B cell (primary cell): ENCODE measurements around the gene AREG. TPM values are rescaled to one million over a fixed set of nuclear protein-coding genes. Genes with fewer than 3 reads are reported as not detected.

Source experiments
- ATAC-seq: fragments of 200-7000 bp; cut with Tn5 transposase; one replicate; pipeline ENCODE4 v1.10.0; 2021; ENCODE audit warnings: low read depth, mild to moderate bottlenecking, moderate number of reproducible peaks, moderate library complexity
- CTCF ChIA-PET: fragments of 350-600 bp; sonication (Branson Sonifier 250); formaldehyde crosslinking; loops from one replicate; lab custom pipeline; 2021; ENCODE audit warnings: antibody characterized with exemption, inconsistent platforms; lab: Charles Lee
- POLR2A ChIA-PET: fragments of 350-600 bp; sonication (Branson Sonifier 250); formaldehyde crosslinking; loops from one replicate; lab custom pipeline; 2021; ENCODE audit warnings: antibody characterized with exemption; lab: Charles Lee
- DNase-seq: peaks from one replicate; pipeline ENCODE4 v3.0.0; 2013
- H2AFZ ChIP-seq: 2 replicates; pipeline ENCODE4 v1.6.1; 2012; ENCODE audit warnings: mild to moderate bottlenecking, low read depth, low read length; ENCODE audit not compliant: insufficient read depth, poor library complexity, severe bottlenecking
- H3K27ac ChIP-seq, 2 donors: 1 replicate in 1 of 2; 2 replicates in 1 of 2; pipeline ENCODE4 v1.5.1; 2012 to 2013; ENCODE audit warnings: low read length in 2 of 2, mild to moderate bottlenecking in 2 of 2, moderate library complexity in 1 of 2
- H3K27me3 ChIP-seq, 4 experiments: fragments of 200-600 bp in 1 of 4; sonication (generic) in 1 of 4; replicated peaks in 1 of 4; 1 replicate in 2 of 4; 2 replicates in 2 of 4; pipeline versions ENCODE4 v1.6.1 to v1.7.0; 2013 to 2016; ENCODE audit warnings: low read length in 3 of 4, mild to moderate bottlenecking in 2 of 4, mixed read lengths in 1 of 4, moderate library complexity in 1 of 4; ENCODE audit not compliant: insufficient read depth in 4 of 4, control insufficient read depth in 3 of 4; ENCODE audit errors: control extremely low read depth in 1 of 4
- H3K36me3 ChIP-seq, 2 experiments: replicated peaks in 1 of 2; 1 replicate in 1 of 2; 2 replicates in 1 of 2; pipeline versions ENCODE4 v1.6.1 to v1.7.1; 2013; ENCODE audit warnings: low read length in 1 of 2; ENCODE audit not compliant: insufficient read depth in 2 of 2, control insufficient read depth in 1 of 2; ENCODE audit errors: control extremely low read depth in 1 of 2, extremely low read depth in 1 of 2
- H3K4me1 ChIP-seq, 2 donors: fragments of 200-600 bp in 1 of 2; sonication (generic) in 1 of 2; 1 replicate in 1 of 2; 2 replicates in 1 of 2; pipeline versions ENCODE4 v1.5.1 to v1.6.1; 2013 to 2017; ENCODE audit warnings: low read length in 2 of 2; ENCODE audit not compliant: control insufficient read depth in 2 of 2, insufficient read depth in 2 of 2
- H3K4me2 ChIP-seq: replicated peaks from 2 replicates; pipeline ENCODE3; 2012; ENCODE audit warnings: mild to moderate bottlenecking, low read depth, low read length; ENCODE audit not compliant: poor library complexity, severe bottlenecking
- H3K4me3 ChIP-seq, 5 experiments: fragments of 200-600 bp in 1 of 5; sonication (generic) in 1 of 5; 1 replicate in 3 of 5; 2 replicates in 2 of 5; pipeline versions ENCODE4 v1.5.1 to v1.7.0; 2011 to 2016; ENCODE audit warnings: low read length in 4 of 5, mild to moderate bottlenecking in 4 of 5, low read depth in 2 of 5, control low read depth in 1 of 5, moderate library complexity in 1 of 5; ENCODE audit not compliant: insufficient read depth in 1 of 5; ENCODE audit errors: control extremely low read depth in 1 of 5, extremely low read depth in 1 of 5
- H3K79me2 ChIP-seq: fragments of 200-600 bp; sonication (generic); one replicate; pipeline ENCODE4 v1.6.0; 2016; ENCODE audit warnings: low read length; ENCODE audit not compliant: control insufficient read depth, insufficient read depth
- H3K9ac ChIP-seq: fragments of 200-600 bp; sonication (generic); 2 replicates; pipeline ENCODE4 v1.6.1; 2017; ENCODE audit warnings: mild to moderate bottlenecking, low read length, moderate library complexity
- H3K9me3 ChIP-seq, 3 donors: one replicate each; pipeline versions ENCODE4 v1.6.1 to v1.7.1; 2013; ENCODE audit warnings: low read length in 2 of 3; ENCODE audit not compliant: control insufficient read depth in 2 of 3, insufficient read depth in 1 of 3; ENCODE audit errors: control extremely low read depth in 1 of 3
- H4K20me1 ChIP-seq: 2 replicates; pipeline ENCODE4 v1.6.0; 2012; ENCODE audit warnings: mild to moderate bottlenecking, low read length; ENCODE audit not compliant: insufficient read depth, control insufficient read depth, poor library complexity, severe bottlenecking
- H3K27ac Mint-ChIP-seq: one replicate; pipeline ENCODE4 v1.8.0; 2021; ENCODE audit warnings: mixed read lengths
- H3K27me3 Mint-ChIP-seq: one replicate; pipeline ENCODE4 v1.8.0; 2021; ENCODE audit warnings: mixed read lengths
- H3K4me1 Mint-ChIP-seq: one replicate; pipeline ENCODE4 v1.8.0; 2021; ENCODE audit warnings: mixed read lengths
- H3K4me3 Mint-ChIP-seq: one replicate; pipeline ENCODE4 v1.8.0; 2021; ENCODE audit warnings: mixed read lengths
- H3K9me3 Mint-ChIP-seq: one replicate; pipeline ENCODE4 v1.8.0; 2022; ENCODE audit warnings: mixed read lengths; ENCODE audit not compliant: insufficient read depth
- CTCF ChIP-seq: fragments of 200-600 bp; IDR thresholded peaks from one replicate; pipeline ENCODE4 v1.8.0; 2022; ENCODE audit warnings: antibody characterized with exemption, mild to moderate bottlenecking
- EZH2 ChIP-seq: IDR thresholded peaks from 2 replicates; pipeline ENCODE4 v1.6.1; 2012; ENCODE audit warnings: borderline replicate concordance, low read depth, mild to moderate bottlenecking, moderate library complexity, low read length; ENCODE audit not compliant: insufficient read depth, poor library complexity, severe bottlenecking
- WGBS: methylation state at CpG from one replicate; pipeline ENCODE4 v1.1.5; 2013; ENCODE audit warnings: missing lambda C conversion rate; ENCODE audit not compliant: insufficient coverage; 5-methylcytosine and 5-hydroxymethylcytosine counted together
- intact Hi-C: fragments of 100-400 bp; cut with micrococcal nuclease; formaldehyde crosslinking; loops from one replicate; pipeline ENCODE4 v1.10.0; 2022
- polyA plus RNA-seq: library from polyadenylated mRNA; depleted of rRNA; stranded (reverse); fragments of >200 nt; gene quantifications from 2 replicates; pipeline ENCODE4 v1.2.3, GENCODE V29; 2012
- total RNA-seq, 2 donors: library from RNA; stranded (reverse); fragments of 120-200 nt in 1 of 2; gene quantifications; 1 replicate in 1 of 2; 2 replicates in 1 of 2; pipeline versions ENCODE4 v1.2.3 to v1.2.4, GENCODE V29; 2013 to 2022

Gene AREG
- total and polyA plus RNA-seq, 2 donors (not counting 1 experiment from before 2014, with no cell fraction given) = 4.6 to 47.1 TPM

GRCh38 chr4:74479009-74479408 is 34.1 kb downstream of the AREG start:
- H3K36me3 ChIP-seq = no peaks in the 10 kb centered on the region
- no peak for TF ChIP-seq CTCF
- no peak for TF ChIP-seq EZH2
- H3K9me3 ChIP-seq = no peaks in the 10 kb centered on the region
- no peak overlapping the region for H2AFZ ChIP-seq
- DNase-seq (no peak), ATAC-seq (no peak)
- no peak overlapping the region for H3K4me2 ChIP-seq
- Mint-ChIP-seq H3K4me1 (peaks cover 1% of the 10 kb centered on the region), H3K27ac (no peak overlapping the region), H3K4me3 (no peak overlapping the region), H3K27me3 (peaks cover 36% of the 10 kb centered on the region), H3K9me3 (no peaks in the 10 kb centered on the region)
- no peak overlapping the region for H3K27ac ChIP-seq
- CTCF ChIA-PET = no interaction called here
- no peak overlapping the region for H3K9ac ChIP-seq
- H3K4me3 ChIP-seq = no peak overlapping the region
- intact Hi-C loops = no loop called here
- peaks cover 0 to 7% (median 2%) of the 10 kb centered on the region in 4 experiments for H3K27me3 ChIP-seq
- POLR2A ChIA-PET = no interaction called here
- no peaks in the 10 kb centered on the region for H3K79me2 ChIP-seq
- WGBS = no CpG with 5 or more reads among the region's 1 CpG
- no peaks in the 10 kb centered on the region for H4K20me1 ChIP-seq
- H3K4me1 ChIP-seq = no peaks in the 10 kb centered on the region

GRCh38 chr4:74480267-74480666 is 35.3 kb downstream of the AREG start:
- Histone ChIP-seq H3K79me2 (no peaks in the 10 kb centered on the region), H2AFZ (no peak overlapping the region), H3K27me3 (peaks cover 0 to 7% (median 0%) of the 10 kb centered on the region in 4 experiments), H4K20me1 (no peaks in the 10 kb centered on the region), H3K36me3 (no peaks in the 10 kb centered on the region), H3K4me3 (no peak overlapping the region), H3K9ac (no peak overlapping the region), H3K9me3 (no peaks in the 10 kb centered on the region), H3K27ac (no peak overlapping the region), H3K4me2 (no peak overlapping the region), H3K4me1 (no peaks in the 10 kb centered on the region)
- peaks cover 1% of the 10 kb centered on the region for H3K4me1 Mint-ChIP-seq
- H3K4me3 Mint-ChIP-seq = no peak overlapping the region
- TF ChIP-seq EZH2 (no peak), CTCF (no peak)
- ChIA-PET POLR2A (no interaction called here), CTCF (interaction anchor here (1.2 kb wide), 1 partner anchor 103 kb away, joined by 8 read pairs; no protein-coding TSS in a partner anchor)
- H3K27me3 Mint-ChIP-seq = peaks cover 23% of the 10 kb centered on the region
- no CpG with 5 or more reads among the region's 2 CpGs for WGBS
- no peak for ATAC-seq
- H3K27ac Mint-ChIP-seq = no peak overlapping the region
- intact Hi-C loops = no loop called here
- H3K9me3 Mint-ChIP-seq = no peaks in the 10 kb centered on the region
- no peak for DNase-seq
